Stimulated activated CD4-positive, alpha-beta T cell treated with anti-CD3 and anti-CD28 coated beads, Interleukin-15, amount 100 ng/mL, for 24 hours (primary cell): ENCODE results near the gene HAGH.
A peak's percentile ranks its signal among the peaks of the same experiment; 100 is the strongest.
"Not testable (repeated sequence)": the region's sequence is repeated elsewhere in the genome, so short reads cannot be mapped to it uniquely, and the experiment has no call there.

Experiments
- DNase-seq: peaks from one replicate; pipeline ENCODE4 v3.0.0-alpha.2; 2020

HAGH gene

GRCh38 chr16:1826691-1827573 lies at the start of gene HAGH, which contains the start of gene FAHD1:
HAGH (minus strand) TSS chr16:1826825; CDS start chr16:1826787, 38 bp downstream.
FAHD1 (plus strand) TSS chr16:1827206; CDS start chr16:1827239, 33 bp downstream.
- DNase-seq, result peak; percentile 92

GRCh38 chr16:1876066-1876465 lies 49.4 kb upstream of the HAGH start:
- DNase-seq, result not testable (repeated sequence)

- DNase-seq, result no peak
Measured at GRCh38 chr16:1874854-1875253, 48.2 kb upstream of the HAGH start.

- peak; percentile 52 for DNase-seq
Measured at GRCh38 chr16:1871974-1872635, 45.5 kb upstream of the HAGH start, which contains the start of gene MEIOB. MEIOB (minus strand) TSS chr16:1872164; CDS start chr16:1868175, 3,989 bp downstream.

- DNase-seq, result no peak
Measured at GRCh38 chr16:1870365-1871082, 43.9 kb upstream of the HAGH start.

GRCh38 chr16:1865902-1866690 lies 39.5 kb upstream of the HAGH start:
- DNase-seq, result no peak

- no peak for DNase-seq
Measured at GRCh38 chr16:1863681-1864460, 37.2 kb upstream of the HAGH start.

- no peak for DNase-seq
Measured at GRCh38 chr16:1862394-1862793, 35.8 kb upstream of the HAGH start.

- DNase-seq, result no peak
Measured at GRCh38 chr16:1861730-1862129, 35.1 kb upstream of the HAGH start.

GRCh38 chr16:1859650-1860049 lies 33.0 kb upstream of the HAGH start:
- DNase-seq, result no peak

GRCh38 chr16:1858189-1858865 lies 31.7 kb upstream of the HAGH start:
- DNase-seq, result no peak

- no peak for DNase-seq
Measured at GRCh38 chr16:1857433-1858097, 30.9 kb upstream of the HAGH start.

GRCh38 chr16:1851793-1852192 lies 25.2 kb upstream of the HAGH start:
- no peak for DNase-seq

GRCh38 chr16:1850981-1851380 lies 24.4 kb upstream of the HAGH start:
- DNase-seq, result no peak

- DNase-seq, result no peak
Measured at GRCh38 chr16:1846416-1846815, 19.8 kb upstream of the HAGH start.

- no peak for DNase-seq
Measured at GRCh38 chr16:1845985-1846384, 19.4 kb upstream of the HAGH start.

- DNase-seq, result no peak
Measured at GRCh38 chr16:1839554-1839953, 12.9 kb upstream of the HAGH start.

- no peak for DNase-seq
Measured at GRCh38 chr16:1834096-1834495, 7.5 kb upstream of the HAGH start.

GRCh38 chr16:1832838-1833454 lies 6.3 kb upstream of the HAGH start:
- DNase-seq, result no peak
